ENCODE results near the gene PAQR5.

Gene PAQR5

DNA sequence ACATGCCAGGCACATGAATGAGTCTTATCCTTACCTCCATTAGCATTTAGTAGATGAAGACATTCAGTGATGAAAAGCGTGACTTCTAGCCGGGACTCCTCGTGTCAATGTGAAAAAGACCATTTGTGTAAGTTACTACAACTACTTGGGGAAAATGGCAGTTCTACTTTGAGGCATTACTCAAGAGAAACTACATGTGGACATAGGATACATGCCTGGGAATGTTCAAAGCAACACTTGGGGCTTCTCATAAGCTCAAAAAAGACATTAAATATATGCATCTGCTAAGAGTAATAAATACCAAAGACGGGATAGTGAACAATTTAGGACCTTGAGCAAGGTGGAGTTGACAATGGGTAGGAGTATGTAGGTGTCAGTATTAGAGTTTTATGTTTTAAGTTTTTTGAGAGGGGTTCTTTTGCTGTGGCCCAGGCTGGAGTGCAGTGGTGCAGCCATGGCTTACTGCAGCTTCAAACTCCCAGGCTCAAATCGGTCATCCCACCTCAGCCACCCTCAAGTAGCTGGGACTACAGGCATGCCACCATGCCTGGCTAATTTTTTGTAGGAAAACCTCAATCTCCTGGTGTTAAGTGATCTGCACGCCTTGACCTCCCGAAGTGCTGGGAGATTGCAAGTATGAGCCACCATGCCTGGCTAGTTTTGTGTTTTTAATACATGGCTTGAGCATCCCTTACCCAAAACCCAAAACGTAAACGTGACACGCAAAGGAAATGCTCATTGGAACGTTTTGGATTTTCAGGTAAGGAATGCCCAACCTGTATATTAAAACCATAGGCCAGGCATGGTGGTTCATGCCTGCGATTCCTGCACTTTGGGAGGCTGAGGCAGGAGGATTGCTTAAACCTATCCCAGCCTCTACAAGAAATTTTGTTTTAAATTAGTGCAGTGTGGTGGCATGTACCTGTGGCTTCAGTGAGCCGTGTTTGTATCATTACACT lies 157.8 kb downstream of the PAQR5 start:
- no peak for DNase-seq (ENCODE audit: low read depth in 2 of 2, low spot score in 1 of 2)
